ENCODE measurements around the gene AOC2. TPM values are rescaled to one million over a fixed set of nuclear protein-coding genes. Genes with fewer than 3 reads are reported as not detected.

Gene AOC2
- total and polyA plus RNA-seq, 2 of the 8 experiments (the other 6 are each of a cell fraction or from before 2014, with no cell fraction given): 4.2 to 4.7 TPM

GRCh38 chr17:42872251-42872965, 28.0 kb downstream of the AOC2 start (continued):
- TF ChIP-seq BCL11A (IDR thresholded peaks at IDR 0.05; ENCODE audit: low read depth in 2 of 2, low read length in 2 of 2) (no peak), CTBP2 (IDR thresholded peaks at IDR 0.05; ENCODE audit: borderline replicate concordance, insufficient read depth, insufficient read length, low read length) (no peak), TEAD4 (IDR thresholded peaks at IDR 0.05; ENCODE audit: low read depth, low read length) (no peak)
